Body of pancreas (tissue), 4 donors: ENCODE data around the gene NQO2. TPM values are rescaled to one million over a fixed set of nuclear protein-coding genes. Genes with fewer than 3 reads are reported as not detected.

ENCODE experiments used
- ATAC-seq: fragments of 150-250 bp; one replicate; pipeline ENCODE4 v1.9.1; 2016
- DNase-seq, 4 donors: peaks; one replicate each; pipeline ENCODE4 v3.0.0-alpha.2; 2019
- H3K27ac ChIP-seq, 4 donors: fragments of 200-600 bp; sonication (generic); 1 replicate in 3 of 4; 2 replicates in 1 of 4; pipeline versions ENCODE4 v1.5.1 to v1.6.1; 2016 to 2019; ENCODE audit warnings: mild to moderate bottlenecking in 1 of 4, mixed read lengths in 1 of 4, moderate library complexity in 1 of 4
- H3K27me3 ChIP-seq, 2 donors: fragments of 200-600 bp; sonication (generic); one replicate each; pipeline ENCODE4 v1.6.0; 2016; ENCODE audit warnings: mild to moderate bottlenecking in 1 of 2
- H3K36me3 ChIP-seq, 2 donors: fragments of 200-600 bp; sonication (generic); replicated peaks in 1 of 2; 2 replicates each; pipeline ENCODE4 v1.5.1; 2016; ENCODE audit warnings: low read depth in 2 of 2; ENCODE audit not compliant: insufficient read depth in 1 of 2
- H3K4me1 ChIP-seq: fragments of 200-600 bp; sonication (generic); one replicate; pipeline ENCODE4 v1.6.0; 2016
- H3K4me3 ChIP-seq, 2 donors: fragments of 200-600 bp; sonication (generic); 1 replicate in 1 of 2; 2 replicates in 1 of 2; pipeline ENCODE4 v1.5.1; 2016 to 2019
- H3K9me3 ChIP-seq, 3 donors: fragments of 200-600 bp; sonication (generic); 1 replicate in 2 of 3; 2 replicates in 1 of 3; pipeline ENCODE4 v1.5.1; 2016
- CTCF ChIP-seq, 7 experiments: fragments of 450-650 bp in 4 of 7; fragments of 200-600 bp in 3 of 7; sonication (generic) in 3 of 7; IDR thresholded peaks; one replicate each; pipeline ENCODE4 v1.5.1; 2016 to 2019; ENCODE audit warnings: antibody characterized with exemption in 7 of 7
- POLR2A ChIP-seq, 3 donors: fragments of 450-650 bp; IDR thresholded peaks; one replicate each; pipeline ENCODE4 v1.6.1; 2016; ENCODE audit warnings: antibody characterized with exemption in 3 of 3, mild to moderate bottlenecking in 2 of 3
- WGBS, 2 donors: methylation state at CpG; one replicate each; pipeline ENCODE4 v1.1.5; 2017; 5-methylcytosine and 5-hydroxymethylcytosine counted together
- intact Hi-C: fragments of 100-400 bp; cut with DNase I; formaldehyde crosslinking; loops from one replicate; pipeline ENCODE4 v1.15.1; 2023
- total RNA-seq, 2 donors: library from RNA; depleted of rRNA; stranded (reverse); fragments of >200 nt; gene quantifications; one replicate each; pipeline ENCODE4 v1.1.0, GENCODE V29; 2016

NQO2 gene
- total RNA-seq, 2 donors from 2014 or later = 7.3 to 17.1 TPM

GRCh38 chr6:3014675-3015066, 15.0 kb downstream of the NQO2 start:
- ATAC-seq (no peak), DNase-seq (no peak)
- Histone ChIP-seq H3K27me3 (no peaks in the 10 kb centered on the region), H3K9me3 (no peaks in the 10 kb centered on the region), H3K4me1 (no peaks in the 10 kb centered on the region), H3K27ac (no peak overlapping the region), H3K36me3 (peaks cover 4 to 6% of the 10 kb centered on the region in 2 donors), H3K4me3 (no peak overlapping the region)
- intact Hi-C loops = no loop called here
- WGBS, 2 donors = 92 to 94% methylated on average over 4 of the region's 4 CpGs
- TF ChIP-seq CTCF (IDR thresholded peaks at IDR 0.05) = no peak
- no peak for TF ChIP-seq POLR2A (IDR thresholded peaks at IDR 0.05)

GRCh38 chr6:3015144-3015543, 15.4 kb downstream of the NQO2 start:
- ATAC-seq (no peak), DNase-seq (no peak)
- WGBS, 2 donors = 86 to 98% methylated on average over 9 to 10 of the region's 10 CpGs
- Histone ChIP-seq H3K36me3 (peaks cover 6 to 7% of the 10 kb centered on the region in 2 donors), H3K9me3 (no peaks in the 10 kb centered on the region), H3K27me3 (no peaks in the 10 kb centered on the region), H3K4me1 (no peaks in the 10 kb centered on the region), H3K27ac (no peak overlapping the region), H3K4me3 (no peak overlapping the region)
- intact Hi-C loops = no loop called here
- TF ChIP-seq CTCF (IDR thresholded peaks at IDR 0.05) = no peak
- TF ChIP-seq POLR2A (IDR thresholded peaks at IDR 0.05) = no peak

- no peak for DNase-seq
- H3K4me1 ChIP-seq = no peaks in the 10 kb centered on the region
- H3K27ac ChIP-seq = no peak overlapping the region
- no peak for TF ChIP-seq CTCF (IDR thresholded peaks at IDR 0.05)
- TF ChIP-seq POLR2A (IDR thresholded peaks at IDR 0.05) = no peak
- peaks cover 0 to 4% of the 10 kb centered on the region in 2 donors for H3K36me3 ChIP-seq
- intact Hi-C loops = no loop called here
- H3K4me3 ChIP-seq = no peak overlapping the region
- WGBS, 2 donors = 94% methylated on average over 17 of the region's 17 CpGs
- no peaks in the 10 kb centered on the region for H3K9me3 ChIP-seq
- no peak for ATAC-seq
- H3K27me3 ChIP-seq = no peaks in the 10 kb centered on the region
Measured at GRCh38 chr6:3016473-3017280, 17.0 kb downstream of the NQO2 start.

GRCh38 chr6:3017304-3017703, 17.6 kb downstream of the NQO2 start:
- intact Hi-C loops = no loop called here
- Histone ChIP-seq H3K36me3 (peaks cover 0 to 4% of the 10 kb centered on the region in 2 donors), H3K27ac (no peak overlapping the region), H3K27me3 (no peaks in the 10 kb centered on the region), H3K4me1 (no peaks in the 10 kb centered on the region), H3K9me3 (no peaks in the 10 kb centered on the region), H3K4me3 (no peak overlapping the region)
- ATAC-seq (no peak), DNase-seq (no peak)
- TF ChIP-seq CTCF (IDR thresholded peaks at IDR 0.05) = no peak
- 89 to 90% methylated on average over 3 to 9 of the region's 9 CpGs for WGBS, 2 donors

GRCh38 chr6:3019065-3019464, 19.4 kb downstream of the NQO2 start:
- no peak for DNase-seq
- TF ChIP-seq CTCF (IDR thresholded peaks at IDR 0.05) (no peak), POLR2A (IDR thresholded peaks at IDR 0.05) (no peak)
- H3K4me3 ChIP-seq = no peak overlapping the region
- no peak overlapping the region for H3K27ac ChIP-seq
- WGBS, 2 donors = 73 to 82% methylated on average over 1 of the region's 1 CpG
- H3K4me1 ChIP-seq = no peaks in the 10 kb centered on the region
- H3K27me3 ChIP-seq = no peaks in the 10 kb centered on the region
- no peak for ATAC-seq
- peaks cover 0 to 4% of the 10 kb centered on the region in 2 donors for H3K36me3 ChIP-seq
- intact Hi-C loops = no loop called here
- no peaks in the 10 kb centered on the region for H3K9me3 ChIP-seq
